PC-3 (cell line): ENCODE measurements around the gene LRRC8C. TPM values are rescaled to one million over a fixed set of nuclear protein-coding genes. Genes with fewer than 3 reads are reported as not detected.

Experiments used
- ATAC-seq: fragments of 200-7000 bp; cut with Tn5 transposase; 2 replicates; pipeline ENCODE4 v1.9.1; 2020; ENCODE audit warnings: mild to moderate bottlenecking, moderate library complexity
- BruUV-seq: library from RNA; stranded (reverse); fragments of 400-500 nt; replicated peaks from 2 replicates; lab custom pipeline; 2021; lab: Mats Ljungman, UMichigan
- CTCF ChIA-PET: fragments of 300-600 bp; sonication (Branson Sonifier 250); formaldehyde crosslinking; loops from one replicate; lab custom pipeline; 2022; ENCODE audit warnings: antibody characterized with exemption; lab: Charles Lee
- POLR2A ChIA-PET: fragments of 300-600 bp; sonication (Branson Sonifier 250); formaldehyde crosslinking; loops from one replicate; lab custom pipeline; 2022; ENCODE audit warnings: antibody characterized with exemption; ENCODE audit not compliant: unreplicated experiment; lab: Charles Lee
- DNase-seq: peaks from one replicate; pipeline ENCODE4 v3.0.0-alpha.2; 2015
- H2AFZ ChIP-seq: fragments of 300-600 bp; sonication (generic); 2 replicates; pipeline ENCODE4 v1.6.0; 2016; ENCODE audit warnings: antibody characterized with exemption, low read length
- H3F3A ChIP-seq: fragments of 300-600 bp; sonication (generic); one replicate; pipeline ENCODE4 v1.6.0; 2017; ENCODE audit warnings: antibody characterized with exemption, low read length, control low read depth, mild to moderate bottlenecking; ENCODE audit not compliant: unreplicated experiment
- H3K27ac ChIP-seq: fragments of 300-600 bp; sonication (generic); 2 replicates; pipeline ENCODE4 v1.5.1; 2016; ENCODE audit warnings: mild to moderate bottlenecking, low read length
- H3K27me3 ChIP-seq: fragments of 300-600 bp; sonication (generic); 2 replicates; pipeline ENCODE4 v1.6.1; 2016; ENCODE audit warnings: low read length, mixed read lengths
- H3K36me3 ChIP-seq: fragments of 300-600 bp; sonication (generic); 2 replicates; pipeline ENCODE4 v1.6.1; 2016; ENCODE audit warnings: low read depth, mixed run types, low read length, mixed read lengths
- H3K4me1 ChIP-seq: fragments of 300-600 bp; sonication (generic); 2 replicates; pipeline ENCODE4 v1.5.1; 2016; ENCODE audit warnings: low read length; ENCODE audit not compliant: insufficient read depth
- H3K4me2 ChIP-seq: fragments of 300-600 bp; sonication (generic); 2 replicates; pipeline ENCODE4 v1.6.0; 2016; ENCODE audit warnings: low read length
- H3K4me3 ChIP-seq: fragments of 300-600 bp; sonication (generic); 2 replicates; pipeline ENCODE4 v1.5.1; 2016; ENCODE audit warnings: mild to moderate bottlenecking, low read length, mixed read lengths
- H3K79me2 ChIP-seq: fragments of 300-600 bp; sonication (generic); 2 replicates; pipeline ENCODE4 v1.6.1; 2017; ENCODE audit warnings: low read length, mixed read lengths
- H3K9ac ChIP-seq: fragments of 300-600 bp; sonication (generic); 2 replicates; pipeline ENCODE4 v1.6.0; 2016; ENCODE audit warnings: mild to moderate bottlenecking, low read length
- H3K9me2 ChIP-seq: fragments of 300-600 bp; sonication (generic); replicated peaks from 2 replicates; pipeline ENCODE4 v1.6.1; 2016; ENCODE audit warnings: mixed run types, low read length, mixed read lengths
- H3K9me3 ChIP-seq: fragments of 300-600 bp; sonication (generic); 2 replicates; pipeline ENCODE4 v1.6.1; 2016; ENCODE audit warnings: low read length, mixed read lengths
- H4K20me1 ChIP-seq: fragments of 300-600 bp; sonication (generic); 2 replicates; pipeline ENCODE4 v1.6.1; 2016; ENCODE audit warnings: low read length, mixed read lengths
- CTCF ChIP-seq: fragments of 300-600 bp; sonication (generic); conservative IDR thresholded peaks from 2 replicates; pipeline ENCODE4 v1.5.1; 2017; ENCODE audit warnings: antibody characterized with exemption, low read depth, mild to moderate bottlenecking, low read length
- EZH2 ChIP-seq: fragments of 300-600 bp; sonication (generic); IDR thresholded peaks from one replicate; pipeline ENCODE4 v1.6.1; 2017; ENCODE audit warnings: antibody characterized with exemption, mild to moderate bottlenecking, low read length; ENCODE audit not compliant: unreplicated experiment
- EZH2phosphoT487 ChIP-seq: fragments of 300-600 bp; sonication (generic); IDR thresholded peaks from 2 replicates; pipeline ENCODE4 v1.6.1; 2018; ENCODE audit warnings: mild to moderate bottlenecking, antibody characterized with exemption, low read length, borderline replicate concordance
- intact Hi-C: fragments of 100-400 bp; cut with micrococcal nuclease; formaldehyde crosslinking; loops from 2 replicates; pipeline ENCODE4 v1.9.0; 2023
- total RNA-seq: library from RNA; depleted of rRNA; stranded (reverse); fragments of >200 nt; gene quantifications from 2 replicates; pipeline ENCODE4 v1.2.3, GENCODE V29; 2014

The LRRC8C gene
- total RNA-seq, 1 experiment from 2014 or later: 4.3 TPM

- POLR2A ChIA-PET: no interaction called here
- Histone ChIP-seq H3K27me3 (no peaks in the 10 kb centered on the region), H3K4me3 (no peak overlapping the region), H2AFZ (no peak overlapping the region), H3K4me2 (no peak overlapping the region), H3K36me3 (no peaks in the 10 kb centered on the region), H3F3A (no peaks in the 10 kb centered on the region), H3K9ac (no peak overlapping the region), H3K79me2 (no peaks in the 10 kb centered on the region), H3K9me2 (no peaks in the 10 kb centered on the region), H3K9me3 (no peaks in the 10 kb centered on the region), H3K4me1 (peaks cover 23% of the 10 kb centered on the region), H3K27ac (no peak overlapping the region), H4K20me1 (no peaks in the 10 kb centered on the region)
- ATAC-seq: no peak
- no TSS peak for BruUV-seq
- CTCF ChIA-PET: interaction anchor here (0.6 kb wide), 2 partner anchors 41 to 211 kb away, joined by 3 read pairs; no protein-coding TSS in a partner anchor
- intact Hi-C loops: loop anchor here (2.0 kb wide), 1 partner anchor 36 kb away; no protein-coding TSS in a partner anchor
- TF ChIP-seq EZH2phosphoT487 (no peak), CTCF (no peak), EZH2 (no peak)
- DNase-seq: no peak
Measured at GRCh38 chr1:89673251-89673650, 40.3 kb downstream of the LRRC8C start.

DNA sequence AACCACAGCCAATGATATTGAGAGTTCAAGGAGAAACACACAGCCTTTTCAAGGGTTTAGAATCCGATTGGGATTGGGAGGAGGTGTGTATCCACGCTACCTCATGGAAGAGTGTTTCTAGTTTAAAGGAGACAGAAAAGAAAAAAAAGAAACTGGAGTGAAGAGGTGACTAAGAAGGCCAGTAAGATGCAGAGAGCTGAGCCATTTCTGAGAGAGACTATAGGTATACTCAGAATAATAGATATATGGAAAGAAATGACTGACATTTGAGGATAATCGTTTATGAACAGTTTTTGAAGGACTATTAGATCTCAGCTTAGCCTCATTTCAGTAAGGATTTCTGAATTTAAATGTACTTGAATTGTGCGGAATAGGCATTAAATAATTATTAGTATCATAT lies 42.8 kb downstream of the LRRC8C start:
- no TSS peak for BruUV-seq
- intact Hi-C loops: no loop called here
- no peak overlapping the region for H2AFZ ChIP-seq
- no peaks in the 10 kb centered on the region for H3K79me2 ChIP-seq
- H3K9me2 ChIP-seq: no peaks in the 10 kb centered on the region
- H3K27me3 ChIP-seq: no peaks in the 10 kb centered on the region
- no peaks in the 10 kb centered on the region for H3F3A ChIP-seq
- no peaks in the 10 kb centered on the region for H3K9me3 ChIP-seq
- no peak for DNase-seq
- no peak for TF ChIP-seq EZH2phosphoT487
- no peak for TF ChIP-seq EZH2
- TF ChIP-seq CTCF: no peak
- H3K9ac ChIP-seq: no peak overlapping the region
- H3K4me1 ChIP-seq: peaks cover 23% of the 10 kb centered on the region
- CTCF ChIA-PET: no interaction called here
- no peaks in the 10 kb centered on the region for H3K36me3 ChIP-seq
- no peaks in the 10 kb centered on the region for H4K20me1 ChIP-seq
- H3K4me2 ChIP-seq: no peak overlapping the region
- H3K27ac ChIP-seq: no peak overlapping the region
- POLR2A ChIA-PET: no interaction called here
- H3K4me3 ChIP-seq: no peak overlapping the region
- no peak for ATAC-seq

- H3K4me3 ChIP-seq: no peak overlapping the region
- H2AFZ ChIP-seq: no peak overlapping the region
- no peak overlapping the region for H3K4me2 ChIP-seq
- no peaks in the 10 kb centered on the region for H4K20me1 ChIP-seq
- no TSS peak for BruUV-seq
- ATAC-seq (no peak), DNase-seq (no peak)
- H3K9ac ChIP-seq: no peak overlapping the region
- H3K27me3 ChIP-seq: no peaks in the 10 kb centered on the region
- no peaks in the 10 kb centered on the region for H3F3A ChIP-seq
- H3K9me2 ChIP-seq: no peaks in the 10 kb centered on the region
- no peak overlapping the region for H3K27ac ChIP-seq
- H3K4me1 ChIP-seq: no peaks in the 10 kb centered on the region
- ChIA-PET POLR2A (no interaction called here), CTCF (no interaction called here)
- intact Hi-C loops: no loop called here
- H3K36me3 ChIP-seq: no peaks in the 10 kb centered on the region
- no peaks in the 10 kb centered on the region for H3K79me2 ChIP-seq
- no peak for TF ChIP-seq EZH2
- TF ChIP-seq EZH2phosphoT487: no peak
- no peak for TF ChIP-seq CTCF
- H3K9me3 ChIP-seq: no peaks in the 10 kb centered on the region
Measured at GRCh38 chr1:89681045-89681729, 48.3 kb downstream of the LRRC8C start.
